Activated T-cell treated with anti-CD3 and anti-CD28 coated beads for 24 hours (primary cell): ENCODE measurements around the gene PLCB1.
"Not testable (repeated sequence)": the region's sequence is repeated elsewhere in the genome, so short reads cannot be mapped to it uniquely, and the experiment has no call there.

Experiments
- DNase-seq: peaks from one replicate; pipeline ENCODE4 v3.0.0-alpha.2; 2020; ENCODE audit warnings: low read depth

Gene PLCB1

DNA sequence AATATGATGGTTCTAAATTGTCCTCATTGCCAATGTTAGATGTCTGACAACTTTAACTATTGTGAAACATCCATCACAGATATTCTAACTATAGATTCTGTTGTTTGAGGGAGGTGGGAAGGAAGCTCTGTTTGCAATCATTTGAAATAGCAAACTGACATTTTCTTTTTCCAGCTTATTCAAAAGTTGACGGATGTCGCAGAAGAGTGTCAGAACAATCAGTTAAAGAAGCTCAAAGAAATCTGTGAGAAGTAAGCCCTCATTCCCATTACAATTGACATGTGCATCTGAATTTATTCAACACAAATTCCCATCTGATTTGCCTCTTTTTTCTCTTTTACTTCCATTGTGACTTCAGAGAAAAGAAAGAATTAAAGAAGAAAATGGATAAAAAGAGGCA, 656.2 kb downstream of the PLCB1 start:
- no peak for DNase-seq

DNA sequence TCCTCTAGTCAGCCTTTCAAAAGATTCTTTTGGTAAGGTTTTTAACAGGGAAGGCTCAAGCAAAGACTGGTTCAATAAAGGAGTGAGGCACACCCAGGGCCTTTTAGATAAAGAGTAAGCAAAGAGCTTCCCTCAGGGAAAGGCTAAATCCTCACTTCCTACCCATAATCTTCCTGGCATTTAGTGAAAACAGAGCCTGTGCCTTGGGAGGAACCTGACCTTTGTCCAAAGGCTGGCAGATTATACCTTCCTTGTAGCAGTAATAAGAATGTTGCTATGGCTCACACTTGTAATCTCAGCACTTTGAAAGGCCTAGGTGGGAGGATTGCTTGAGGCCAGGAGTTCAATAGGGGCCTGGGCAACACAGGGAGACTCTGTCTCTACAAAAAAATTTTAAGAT, 656.8 kb downstream of the PLCB1 start:
- DNase-seq: no peak

DNA sequence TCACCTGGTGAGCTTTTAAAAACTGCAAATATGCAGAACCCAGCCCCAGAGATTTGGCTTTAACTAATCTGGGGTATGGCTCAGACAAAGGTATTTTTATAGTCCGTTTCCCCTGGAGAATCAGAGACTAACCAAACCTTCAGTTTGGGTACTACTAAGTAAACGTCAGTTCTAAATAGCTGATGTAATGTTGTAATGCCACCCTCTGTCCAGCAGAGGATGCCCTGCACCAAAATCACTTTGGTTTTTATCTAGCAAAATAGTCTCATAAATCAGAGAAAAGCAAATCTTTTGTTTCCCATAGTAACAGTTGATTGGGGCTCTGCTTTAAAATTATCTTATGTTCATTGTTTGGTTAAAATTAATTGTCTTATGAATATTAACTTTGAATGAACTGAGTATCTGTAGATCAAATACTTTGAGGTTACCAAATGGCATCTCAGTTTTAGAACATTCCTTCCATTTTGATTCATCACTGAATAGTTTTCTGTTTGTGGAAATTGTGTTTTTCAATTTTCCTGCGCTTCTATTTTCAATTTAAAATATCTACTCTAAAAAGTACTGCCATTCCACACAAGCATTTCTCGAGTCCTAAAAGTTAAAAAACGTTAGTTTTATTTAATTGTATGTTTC, 658.5 kb downstream of the PLCB1 start:
- DNase-seq: no peak

DNA sequence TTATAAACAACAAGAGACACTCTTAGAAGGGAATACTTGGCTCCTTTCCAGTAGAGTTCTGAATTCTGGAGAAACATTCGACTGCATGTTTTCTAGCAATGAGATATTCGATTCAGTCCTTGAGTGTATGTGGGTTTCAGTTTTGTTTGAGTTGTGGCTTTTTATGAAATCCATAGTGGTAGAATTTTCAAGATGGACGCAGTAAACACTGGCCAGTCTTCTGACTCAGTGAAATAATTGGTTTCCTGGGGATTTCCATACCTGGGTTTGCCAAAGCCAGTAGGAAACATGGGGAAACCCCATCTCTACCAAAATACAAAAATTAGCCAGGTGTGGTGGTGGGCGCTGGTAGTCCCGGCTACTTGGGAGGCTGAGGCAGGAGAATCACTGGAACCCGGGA, 663.3 kb downstream of the PLCB1 start:
- DNase-seq: no peak

DNA sequence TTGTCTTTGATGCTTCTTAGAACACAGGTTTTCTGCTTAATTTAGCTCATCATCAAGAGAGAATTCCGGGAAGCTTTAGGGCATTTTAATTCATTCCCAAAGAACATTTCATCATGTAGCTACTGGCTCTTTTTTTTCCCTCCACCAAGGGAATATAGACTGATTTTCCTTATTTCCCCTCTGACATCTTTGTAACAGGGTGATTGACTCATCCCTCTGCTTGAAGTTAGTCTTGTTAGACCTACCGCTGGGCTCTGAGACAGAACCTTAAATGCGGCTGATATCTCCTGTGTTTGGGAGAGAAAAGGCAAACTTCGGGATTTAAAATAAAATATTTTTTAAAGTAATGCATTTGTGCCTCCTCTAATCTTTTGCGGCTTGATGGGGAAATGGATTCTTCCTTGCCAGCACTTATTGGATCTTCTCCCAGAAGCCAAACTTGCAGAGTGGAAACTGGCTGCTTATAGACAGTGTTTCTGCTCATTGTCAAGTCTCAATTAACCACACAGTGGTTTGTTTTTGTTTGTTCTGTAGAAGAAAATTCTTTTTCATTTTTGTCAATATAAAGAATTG, 664.1 kb downstream of the PLCB1 start:
- no peak for DNase-seq

DNA sequence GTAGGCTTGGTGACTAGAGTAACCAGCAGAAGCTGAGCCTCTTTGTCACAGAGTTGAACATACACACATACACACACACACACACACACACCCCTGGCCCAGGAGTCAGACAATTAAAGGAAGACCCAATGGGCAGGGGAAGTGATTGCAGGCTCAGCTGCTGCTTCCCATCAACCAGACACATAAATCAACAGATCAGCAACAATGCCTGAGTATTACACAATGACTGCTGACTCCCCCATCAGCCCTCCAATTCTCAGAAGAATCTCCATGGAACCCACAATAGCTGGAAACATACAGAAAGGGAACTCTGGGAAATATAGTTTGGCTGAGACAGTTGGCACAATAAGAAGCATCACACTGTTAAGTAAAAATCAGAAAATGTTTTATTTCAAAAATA, 666.4 kb downstream of the PLCB1 start:
- no peak for DNase-seq

DNA sequence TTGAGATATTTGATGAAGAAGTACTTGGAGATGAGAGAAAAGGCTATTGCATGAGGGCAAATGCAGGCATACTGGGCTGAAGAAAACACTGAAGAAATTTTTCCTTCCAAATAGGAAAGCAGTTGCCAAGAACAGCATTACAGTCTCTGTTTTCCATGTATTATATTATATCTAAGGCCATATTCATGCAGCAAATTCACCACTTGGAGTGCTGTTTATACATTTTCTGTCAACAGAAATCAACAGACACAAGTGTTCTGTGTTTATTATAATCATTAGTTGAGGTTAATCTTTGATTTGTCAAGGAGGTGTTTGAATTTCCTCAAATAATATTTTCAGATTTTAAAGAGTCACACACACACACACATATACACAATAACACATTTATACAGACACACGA, 668.0 kb downstream of the PLCB1 start:
- no peak for DNase-seq

DNA sequence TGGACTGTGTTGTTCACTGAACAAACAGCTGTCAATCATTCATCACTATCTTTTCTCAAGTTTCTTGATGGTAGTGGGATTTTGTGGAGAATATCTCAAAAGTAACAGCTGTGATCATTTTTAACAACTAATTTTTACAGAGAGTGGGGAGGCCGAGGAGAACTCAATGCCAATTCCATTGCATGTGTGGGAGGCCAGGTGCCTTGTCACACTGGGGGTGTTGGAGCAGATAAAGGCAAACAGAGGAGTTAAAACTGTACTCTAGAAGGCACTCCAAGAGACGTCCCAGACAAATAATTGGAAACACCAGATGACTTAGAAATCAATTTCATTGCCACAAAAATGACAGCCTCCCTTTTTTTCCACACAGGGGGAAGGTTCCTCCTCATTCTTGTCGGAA, 669.6 kb downstream of the PLCB1 start:
- DNase-seq: no peak

DNA sequence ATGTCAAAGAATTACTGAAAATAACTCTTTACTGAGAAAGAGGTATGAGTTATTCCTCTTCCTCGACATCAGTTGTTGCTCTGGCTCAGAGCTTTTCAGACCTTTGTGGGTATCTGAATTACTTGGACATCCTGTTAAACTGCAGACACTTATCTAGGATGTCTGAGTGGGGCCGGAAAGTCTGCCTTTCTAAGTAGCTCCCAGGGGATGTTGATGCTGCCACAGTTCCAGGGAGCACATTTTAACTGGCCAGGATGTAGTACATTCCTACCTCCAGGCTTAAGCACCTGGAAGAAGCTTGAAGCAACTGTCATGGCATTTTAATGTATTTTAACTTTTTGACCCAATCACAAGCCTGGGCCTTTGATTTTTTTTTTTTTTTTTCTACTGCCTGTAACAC, 671.0 kb downstream of the PLCB1 start:
- no peak for DNase-seq

DNA sequence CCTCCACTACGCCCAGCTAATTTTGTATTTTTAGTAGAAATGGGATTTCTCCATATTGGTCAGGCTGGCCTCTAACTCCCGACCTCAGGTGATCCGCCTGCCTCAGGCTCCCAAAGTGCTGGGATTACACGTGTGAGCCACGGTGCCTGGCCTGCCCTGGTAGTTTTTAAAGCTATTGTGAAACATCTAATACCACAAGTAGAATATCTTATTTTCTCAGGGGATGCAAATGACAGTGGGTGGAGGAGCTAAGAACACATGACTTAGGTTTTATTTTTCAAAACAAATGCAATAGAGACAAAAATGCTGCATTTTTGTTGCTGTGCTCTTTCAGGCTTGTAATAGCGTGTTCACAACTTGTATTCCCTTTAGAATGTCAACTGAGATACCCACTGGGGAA, 671.9 kb downstream of the PLCB1 start:
- DNase-seq: no peak

DNA sequence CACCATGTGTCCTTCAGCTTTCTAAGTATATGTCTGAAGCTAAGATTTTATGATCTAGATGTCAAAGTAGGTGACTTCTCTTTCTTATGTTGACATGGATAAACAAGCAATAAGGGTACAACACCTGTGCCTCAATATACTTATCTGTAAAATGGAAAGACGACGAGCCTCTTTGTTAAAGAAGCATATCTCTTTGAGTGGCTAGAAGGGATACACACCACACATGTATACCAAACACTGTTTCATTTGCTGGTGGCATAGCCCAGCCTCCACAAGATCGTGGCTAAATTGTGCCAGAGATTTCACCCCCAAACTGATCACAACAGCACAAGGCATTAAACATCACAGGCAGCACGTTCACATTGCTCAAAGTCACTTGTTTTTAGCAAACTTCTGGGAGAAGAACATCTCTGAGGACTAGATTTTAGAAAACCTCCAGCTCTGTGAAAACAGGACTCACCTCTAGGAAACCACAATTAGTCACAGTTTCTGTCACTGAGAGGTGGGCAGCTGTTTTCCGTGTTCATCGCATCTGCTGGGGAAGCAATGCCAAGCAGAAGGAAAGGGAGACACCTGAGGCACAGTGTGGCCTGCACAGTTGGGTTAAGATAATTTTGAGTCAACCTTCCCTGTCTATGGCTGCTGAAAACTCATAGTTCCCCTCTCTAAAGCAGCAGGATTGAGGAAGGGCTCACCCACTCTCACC, 673.8 kb downstream of the PLCB1 start:
- DNase-seq: no peak

DNA sequence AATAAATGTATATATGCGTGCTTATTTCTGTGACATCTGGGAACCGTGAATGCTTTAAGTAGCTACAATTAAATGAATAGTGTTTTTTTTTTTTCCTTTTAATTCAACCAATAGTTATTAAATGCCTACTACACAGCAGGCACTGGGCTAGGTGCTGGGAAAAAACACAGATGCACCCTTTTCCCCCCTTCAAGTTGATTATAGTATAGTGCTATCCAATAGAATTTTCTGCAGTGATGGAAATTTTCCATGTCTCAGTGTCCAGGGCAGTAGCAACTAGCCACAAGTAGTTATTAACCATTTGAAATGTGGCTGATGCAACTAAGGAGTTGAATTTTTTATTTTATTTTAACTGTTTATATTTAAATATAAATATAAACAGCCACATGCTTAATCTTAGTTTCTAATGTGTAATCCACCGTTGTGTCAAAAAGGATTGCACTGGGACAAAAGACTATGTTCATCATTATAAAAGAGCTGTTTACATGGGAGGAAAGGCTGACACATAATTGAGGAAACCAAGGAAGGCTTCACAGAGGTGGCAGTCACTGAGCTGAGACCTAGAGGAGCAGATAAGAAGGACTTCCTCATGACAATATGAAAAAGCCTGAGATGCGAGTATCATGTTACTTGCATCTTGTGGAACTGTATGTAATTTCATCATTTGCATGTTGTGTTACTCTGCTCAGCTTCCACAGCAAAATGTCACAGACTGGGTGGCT, 675.6 kb downstream of the PLCB1 start:
- DNase-seq: no peak

DNA sequence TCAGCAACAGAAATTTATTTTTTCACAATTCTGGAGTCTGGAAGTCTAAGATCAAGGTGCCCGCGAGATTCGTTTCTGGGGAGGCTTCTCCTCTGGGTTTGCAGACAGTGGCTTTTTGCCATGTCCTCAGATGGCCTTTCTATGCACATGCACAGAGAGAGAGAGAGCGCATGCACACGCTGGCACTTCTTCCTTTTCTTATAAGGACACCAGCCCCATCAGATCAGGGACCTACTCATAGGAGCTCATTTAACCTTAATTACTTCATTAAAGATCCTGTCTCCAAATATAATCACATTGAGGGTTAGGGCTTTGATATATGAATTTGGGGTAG, 676.1 kb downstream of the PLCB1 start:
- DNase-seq: no peak

DNA sequence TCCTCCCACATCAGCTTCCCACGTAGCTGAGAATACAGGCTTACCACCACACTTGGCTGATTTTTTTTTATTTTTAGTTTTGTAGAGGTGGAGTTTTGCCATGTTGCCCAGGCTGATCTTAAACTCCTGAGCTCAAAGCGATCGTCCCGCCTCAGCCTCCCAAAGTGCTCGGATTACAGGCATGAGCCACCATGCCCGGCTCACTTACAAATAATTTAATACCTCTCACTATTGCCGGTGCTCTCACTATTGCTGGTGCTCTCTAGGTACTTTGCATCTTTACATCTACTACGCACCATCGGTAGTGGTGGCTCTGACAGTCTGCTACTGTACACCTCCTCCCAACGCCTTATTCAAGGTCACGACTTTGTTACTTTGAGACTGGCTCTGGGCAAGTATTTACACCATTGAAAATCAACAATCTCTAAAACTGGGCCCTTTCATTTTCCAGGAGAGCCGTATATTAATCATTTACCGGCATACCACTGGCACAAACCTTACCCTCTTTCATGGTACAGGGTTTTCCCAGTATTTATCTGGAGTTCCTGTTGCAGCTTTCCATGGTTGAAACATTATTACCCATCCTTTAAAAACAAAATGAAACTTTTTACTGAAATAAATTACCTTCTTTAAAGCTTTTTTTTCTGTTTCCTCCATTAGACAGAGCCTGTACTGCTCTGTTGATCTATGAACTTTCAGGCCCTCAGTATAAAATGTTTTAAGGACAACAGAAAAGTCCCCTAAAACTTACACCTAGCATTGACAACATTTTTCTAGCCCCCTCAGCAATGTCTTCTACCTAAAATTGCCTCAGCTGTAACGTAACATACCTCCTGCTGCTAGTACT, 677.3 kb downstream of the PLCB1 start:
- DNase-seq: no peak

DNA sequence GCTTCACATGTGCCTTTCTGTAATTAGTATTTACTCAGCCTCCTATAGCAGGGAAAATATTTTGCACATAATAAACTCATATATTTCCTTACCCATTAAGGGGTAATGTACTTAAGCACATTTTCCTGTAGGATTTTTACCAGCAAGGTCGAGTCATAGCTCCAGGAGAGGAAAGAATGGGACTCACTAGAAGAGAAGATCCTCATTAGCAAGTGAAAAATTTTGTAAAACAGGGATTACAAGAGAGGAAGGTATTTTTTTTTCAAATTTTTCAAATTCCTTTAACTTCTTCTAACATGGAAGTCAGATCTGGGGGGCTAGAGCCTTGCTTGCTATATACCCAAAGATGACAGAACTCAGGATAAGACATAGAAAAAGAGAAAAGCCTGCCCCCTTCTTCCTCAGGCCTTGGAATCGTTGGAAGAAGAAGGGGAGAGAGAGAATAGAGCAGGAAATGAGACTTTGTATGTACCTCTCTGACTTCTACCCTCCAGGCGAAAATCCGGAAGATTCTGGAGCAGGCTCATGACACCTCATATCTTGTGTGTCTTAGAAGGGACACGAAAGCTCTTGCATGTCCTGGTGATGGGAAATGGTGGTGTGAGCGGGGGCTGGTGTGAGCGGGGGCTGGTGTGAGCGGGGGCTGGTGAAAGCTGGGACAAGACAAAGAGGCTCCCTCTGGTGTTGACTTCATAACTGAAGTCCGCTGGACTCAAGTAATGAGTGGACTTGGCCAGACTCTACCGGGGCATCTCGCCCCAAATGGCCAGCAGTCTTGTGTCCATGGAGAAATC, 679.9 kb downstream of the PLCB1 start:
- no peak for DNase-seq

DNA sequence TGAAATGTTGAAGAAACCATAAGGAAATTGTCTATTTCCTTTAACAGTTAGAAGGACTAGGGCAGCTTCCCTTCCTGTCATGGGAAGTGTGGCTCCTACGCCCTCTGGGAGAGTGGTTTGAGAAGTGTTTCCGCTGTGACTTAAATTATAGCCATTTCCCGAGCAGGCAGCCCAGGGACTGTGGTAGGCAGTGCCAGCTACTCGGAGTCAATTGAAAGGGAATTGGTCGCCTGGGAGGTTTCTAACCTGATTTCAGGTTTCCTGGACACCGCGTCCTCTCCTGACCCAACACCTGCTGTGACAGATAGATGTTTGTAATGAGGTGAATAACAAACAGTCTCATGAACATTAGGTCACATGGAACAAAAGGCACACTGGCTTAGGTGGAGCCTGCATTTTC, 680.8 kb downstream of the PLCB1 start:
- no peak for DNase-seq

DNA sequence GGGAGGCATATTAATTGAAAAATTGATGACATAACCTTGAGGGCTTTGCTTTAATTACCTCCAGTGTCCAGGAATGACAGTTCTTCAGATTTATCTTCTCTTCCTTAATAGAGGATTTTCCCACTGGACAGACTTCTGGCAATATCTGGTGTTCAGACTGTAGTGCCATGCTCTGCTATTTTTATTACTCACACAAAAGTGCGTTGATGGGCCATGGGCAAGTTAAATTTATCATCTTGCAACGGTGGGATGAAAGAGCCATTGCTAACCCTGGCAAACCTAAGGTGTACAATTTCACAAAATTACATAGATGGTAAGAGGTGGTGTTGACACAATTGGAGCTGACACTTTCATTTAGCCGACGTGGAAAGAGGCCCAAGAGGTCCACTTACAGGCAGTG, 683.1 kb downstream of the PLCB1 start:
- DNase-seq: no peak

DNA sequence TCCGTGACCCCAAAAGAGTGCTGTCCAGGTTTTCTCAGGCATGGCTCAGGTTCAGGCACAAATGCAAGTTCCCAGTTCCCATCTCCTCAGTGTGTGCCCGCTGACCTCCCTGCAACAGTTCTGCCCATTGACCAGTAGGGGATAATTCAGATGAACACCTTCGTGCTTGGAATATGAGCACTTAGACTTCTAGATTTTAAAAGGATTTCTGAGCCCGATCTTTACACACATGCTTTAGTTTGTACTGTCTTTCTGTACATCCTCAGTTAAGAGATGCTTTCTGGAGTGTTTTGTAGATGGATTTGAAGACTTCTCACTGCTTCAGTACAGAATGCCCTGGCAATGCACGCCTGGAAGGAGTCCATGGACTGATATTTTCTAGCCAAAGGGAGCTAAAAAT, 697.2 kb downstream of the PLCB1 start:
- no peak for DNase-seq

DNA sequence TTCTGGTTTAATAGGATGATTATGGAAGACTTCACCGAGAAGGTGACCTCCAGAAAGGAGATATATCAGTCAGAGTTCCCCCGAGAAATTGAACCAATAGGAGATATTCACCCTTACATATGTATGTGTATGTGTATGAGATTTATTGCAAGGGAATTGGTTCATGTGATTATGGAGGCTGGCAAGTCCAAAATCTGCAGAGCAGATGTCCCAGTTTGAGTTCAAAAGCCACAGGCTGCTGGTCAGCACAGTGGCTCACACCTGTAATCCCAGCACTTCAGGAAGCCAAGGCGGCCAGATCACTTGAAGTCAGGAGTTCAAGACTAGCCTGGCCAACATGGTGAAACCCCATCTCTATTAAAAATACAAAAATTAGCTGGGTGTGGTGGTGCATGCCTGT, 702.2 kb downstream of the PLCB1 start:
- not testable (repeated sequence) for DNase-seq

DNA sequence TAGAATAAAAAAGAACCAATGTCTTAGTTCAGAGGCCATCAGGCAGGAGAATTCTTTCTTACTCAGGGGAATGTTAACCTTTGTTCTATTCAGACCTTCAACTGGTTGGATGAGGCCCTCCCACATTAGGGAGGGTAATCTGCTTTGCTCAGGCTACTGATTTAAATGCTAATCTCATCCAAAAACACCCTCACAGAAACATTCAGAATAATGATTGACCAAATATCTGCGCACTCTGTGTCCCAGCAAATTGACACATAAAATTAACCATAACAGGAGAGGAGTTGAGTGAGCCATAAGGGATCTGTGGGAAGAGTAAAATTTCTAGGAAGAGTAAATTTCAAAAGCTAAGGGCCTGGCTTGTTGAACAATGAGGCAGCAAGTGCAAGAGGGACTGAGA, 702.8 kb downstream of the PLCB1 start:
- DNase-seq: no peak

DNA sequence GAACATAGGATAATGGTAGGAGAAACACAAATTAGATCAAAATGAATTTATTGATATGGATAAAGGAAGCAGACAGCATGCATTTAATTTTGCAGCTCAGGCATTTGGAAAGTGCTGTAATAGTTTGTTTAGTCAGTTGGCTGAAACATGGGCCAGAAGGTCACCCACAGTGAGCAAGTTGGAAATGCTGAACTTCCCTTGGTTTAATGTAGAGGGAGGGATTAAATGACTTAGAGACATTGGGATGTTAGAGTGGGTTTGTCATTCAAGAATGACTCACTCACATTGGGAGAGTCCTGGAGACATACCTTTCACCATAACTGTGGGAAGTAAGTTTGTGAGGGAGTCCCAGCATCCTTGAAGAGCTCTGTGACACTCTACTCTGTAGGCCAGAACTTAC, 705.3 kb downstream of the PLCB1 start:
- no peak for DNase-seq

DNA sequence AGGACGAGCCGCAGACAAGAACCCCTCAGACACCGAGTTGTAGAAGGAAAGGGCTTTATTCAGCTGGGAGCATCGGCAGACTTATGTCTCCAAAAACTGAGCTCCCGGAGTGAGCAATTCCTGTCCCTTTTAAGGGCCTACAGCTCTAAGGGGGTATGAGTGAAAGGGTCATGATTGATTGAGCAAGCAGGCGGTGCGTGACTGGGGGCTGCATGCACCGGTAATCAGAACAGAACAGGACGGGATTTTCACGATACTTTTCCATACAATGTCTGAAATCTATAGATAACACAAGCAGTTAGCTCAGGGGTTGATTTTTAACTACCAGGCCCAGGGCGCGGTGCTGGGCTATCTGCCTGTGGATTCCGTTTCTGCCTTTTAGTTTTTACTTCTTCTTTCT, 710.5 kb downstream of the PLCB1 start:
- DNase-seq: no peak
